ENCODE measurements around the gene TTLL9. TPM values are rescaled to one million over a fixed set of nuclear protein-coding genes. Genes with fewer than 3 reads are reported as not detected.

TTLL9 gene
- total RNA-seq, 4 donors from 2014 or later: 0.49 to 0.68 TPM; not detected in 2

- H3K4me3 ChIP-seq: no peak overlapping the region
- H3K27ac ChIP-seq: no peak overlapping the region
- H3K9me3 ChIP-seq: no peaks in the 10 kb centered on the region
- peaks cover 26% of the 10 kb centered on the region for H3K27me3 ChIP-seq
- H3K36me3 ChIP-seq: no peaks in the 10 kb centered on the region
- 43% methylated on average over 1 of the region's 1 CpG for WGBS
- no peak for TF ChIP-seq POLR2A (IDR thresholded peaks at IDR 0.05)
- TF ChIP-seq CTCF (IDR thresholded peaks at IDR 0.05): no peak
- no peak for TF ChIP-seq POLR2AphosphoS5 (IDR thresholded peaks at IDR 0.05)
- no peak for TF ChIP-seq EP300 (IDR thresholded peaks at IDR 0.05)
- DNase-seq (ENCODE audit: low spot score in 2 of 2): no peak
- peaks cover 17% of the 10 kb centered on the region for H3K4me1 ChIP-seq
Observed at GRCh38 chr20:31954500-31954899, 84.1 kb downstream of the TTLL9 start.

- 43% methylated on average over 11 of the region's 11 CpGs for WGBS
- no peak overlapping the region for H3K27ac ChIP-seq
- TF ChIP-seq EP300 (IDR thresholded peaks at IDR 0.05) (no peak), CTCF (IDR thresholded peaks at IDR 0.05) (no peak), POLR2A (IDR thresholded peaks at IDR 0.05) (no peak), POLR2AphosphoS5 (IDR thresholded peaks at IDR 0.05) (no peak)
- no peaks in the 10 kb centered on the region for H3K9me3 ChIP-seq
- DNase-seq (ENCODE audit: low spot score in 2 of 2): no peak
- H3K36me3 ChIP-seq: no peaks in the 10 kb centered on the region
- peaks cover 35% of the 10 kb centered on the region for H3K27me3 ChIP-seq
- no peaks in the 10 kb centered on the region for H3K4me1 ChIP-seq
- H3K4me3 ChIP-seq: no peak overlapping the region
Observed at GRCh38 chr20:31956556-31957526, 86.4 kb downstream of the TTLL9 start.

- H3K27me3 ChIP-seq: peaks cover 62% of the 10 kb centered on the region
- no peaks in the 10 kb centered on the region for H3K36me3 ChIP-seq
- WGBS: 14% methylated on average over 2 of the region's 2 CpGs
- H3K4me1 ChIP-seq: peaks cover under 1% of the 10 kb centered on the region
- H3K4me3 ChIP-seq: no peak overlapping the region
- no peak for TF ChIP-seq CTCF (IDR thresholded peaks at IDR 0.05)
- TF ChIP-seq EP300 (IDR thresholded peaks at IDR 0.05): no peak
- TF ChIP-seq POLR2AphosphoS5 (IDR thresholded peaks at IDR 0.05): no peak
- TF ChIP-seq POLR2A (IDR thresholded peaks at IDR 0.05): no peak
- H3K9me3 ChIP-seq: no peaks in the 10 kb centered on the region
- no peak overlapping the region for H3K27ac ChIP-seq
- no peak for DNase-seq (ENCODE audit: low spot score in 2 of 2)
Observed at GRCh38 chr20:31962761-31963160, 92.3 kb downstream of the TTLL9 start.

- no peak for TF ChIP-seq CTCF (IDR thresholded peaks at IDR 0.05)
- no peak for TF ChIP-seq EP300 (IDR thresholded peaks at IDR 0.05)
- TF ChIP-seq POLR2A (IDR thresholded peaks at IDR 0.05): no peak
- TF ChIP-seq POLR2AphosphoS5 (IDR thresholded peaks at IDR 0.05): no peak
Observed at GRCh38 chr20:31963889-31964288, 93.5 kb downstream of the TTLL9 start.

GRCh38 chr20:31966991-31967655 is 96.7 kb downstream of the TTLL9 start:
- TF ChIP-seq CTCF (IDR thresholded peaks at IDR 0.05) (no peak), POLR2AphosphoS5 (IDR thresholded peaks at IDR 0.05) (no peak), EP300 (IDR thresholded peaks at IDR 0.05) (no peak), POLR2A (IDR thresholded peaks at IDR 0.05) (no peak)
- no peaks in the 10 kb centered on the region for H3K9me3 ChIP-seq
- WGBS: 5% methylated on average over 5 of the region's 5 CpGs
- H3K36me3 ChIP-seq: no peaks in the 10 kb centered on the region
- no peak for DNase-seq (ENCODE audit: low spot score in 2 of 2)
- H3K4me1 ChIP-seq: peaks cover 10% of the 10 kb centered on the region
- no peak overlapping the region for H3K27ac ChIP-seq
- H3K27me3 ChIP-seq: peaks cover 71% of the 10 kb centered on the region
- no peak overlapping the region for H3K4me3 ChIP-seq

More at GRCh38 chr20:31963889-31964288, 93.5 kb downstream of the TTLL9 start:
- H3K27me3 ChIP-seq: peaks cover 67% of the 10 kb centered on the region
- no peak for DNase-seq (ENCODE audit: low spot score in 2 of 2)
- no peak overlapping the region for H3K4me3 ChIP-seq
- peaks cover 10% of the 10 kb centered on the region for H3K4me1 ChIP-seq
- 65% methylated on average over 6 of the region's 6 CpGs for WGBS
- no peak overlapping the region for H3K27ac ChIP-seq
- H3K36me3 ChIP-seq: no peaks in the 10 kb centered on the region
- no peaks in the 10 kb centered on the region for H3K9me3 ChIP-seq

Measured in suprapubic skin (tissue), 4 donors.